ENCODE measurements around the gene PODNL1.

Gene PODNL1

GRCh38 chr19:13983213-13983889 is 45.1 kb upstream of the PODNL1 start:
- Histone ChIP-seq H3K36me3 (ENCODE audit: control insufficient read depth, low read length) (peaks cover 20% of the 10 kb centered on the region), H4K20me1 (ENCODE audit: control insufficient read depth, insufficient read depth, low read depth, low read length) (no peaks in the 10 kb centered on the region), H3K9me3 (ENCODE audit: control insufficient read depth, insufficient read depth, low read length) (no peaks in the 10 kb centered on the region), H3F3A (ENCODE audit: control insufficient read depth, insufficient read depth) (peaks cover 21% of the 10 kb centered on the region), H3K4me3 (ENCODE audit: low read length) (peak overlapping the region; percentile 22), H3K4me1 (ENCODE audit: control insufficient read depth, low read length) (peaks cover 69% of the 10 kb centered on the region), H3K79me2 (ENCODE audit: control insufficient read depth, low read length) (peaks cover 6% of the 10 kb centered on the region; the same call in 1 of the 2 replicates), H3K4me2 (ENCODE audit: low read length) (peak overlapping the region; percentile 58), H3K27ac (ENCODE audit: low read depth, low read length) (peak overlapping the region; percentile 39), H3K27me3 (ENCODE audit: control insufficient read depth, low read length) (no peaks in the 10 kb centered on the region), H3K9me2 (replicated peaks; ENCODE audit: control insufficient read depth, low read length) (no peaks in the 10 kb centered on the region)
- TF ChIP-seq CTCF (IDR thresholded peaks at IDR 0.05; ENCODE audit: low read depth, low read length, poor library complexity, severe bottlenecking), result no peak
- no peak for TF ChIP-seq EZH2phosphoT487 (IDR thresholded peaks at IDR 0.05; ENCODE audit: borderline replicate concordance, low read length)

- Histone ChIP-seq H3K9me2 (replicated peaks; ENCODE audit: control insufficient read depth, low read length) (no peaks in the 10 kb centered on the region), H4K20me1 (ENCODE audit: control insufficient read depth, insufficient read depth, low read depth, low read length) (no peaks in the 10 kb centered on the region), H3F3A (ENCODE audit: control insufficient read depth, insufficient read depth) (peaks cover 21% of the 10 kb centered on the region), H3K36me3 (ENCODE audit: control insufficient read depth, low read length) (peaks cover 14% of the 10 kb centered on the region), H3K4me3 (ENCODE audit: low read length) (peak overlapping the region; percentile 22; the same call in 1 of the 2 replicates), H3K4me2 (ENCODE audit: low read length) (peak overlapping the region; percentile 58), H3K4me1 (ENCODE audit: control insufficient read depth, low read length) (peaks cover 63% of the 10 kb centered on the region), H3K27me3 (ENCODE audit: control insufficient read depth, low read length) (no peaks in the 10 kb centered on the region), H3K9me3 (ENCODE audit: control insufficient read depth, insufficient read depth, low read length) (no peaks in the 10 kb centered on the region), H3K27ac (ENCODE audit: low read depth, low read length) (no peak overlapping the region), H3K79me2 (ENCODE audit: control insufficient read depth, low read length) (0 out of 2 replicates have a peak, but pooled peaks cover 2% of the 10 kb centered on the region)
- no peak for TF ChIP-seq EZH2phosphoT487 (IDR thresholded peaks at IDR 0.05; ENCODE audit: borderline replicate concordance, low read length)
- TF ChIP-seq CTCF (IDR thresholded peaks at IDR 0.05; ENCODE audit: low read depth, low read length, poor library complexity, severe bottlenecking), result no peak
These were observed 44.6 kb upstream of the PODNL1 start for GRCh38 chr19:13982773-13983172.

GRCh38 chr19:13981988-13982501 is 43.8 kb upstream of the PODNL1 start:
- no peak overlapping the region for H3K27ac ChIP-seq (ENCODE audit: low read depth, low read length)
- H3K4me1 ChIP-seq (ENCODE audit: control insufficient read depth, low read length), result peaks cover 56% of the 10 kb centered on the region
- H3F3A ChIP-seq (ENCODE audit: control insufficient read depth, insufficient read depth), result peaks cover 20% of the 10 kb centered on the region
- H3K9me2 ChIP-seq (replicated peaks; ENCODE audit: control insufficient read depth, low read length), result no peaks in the 10 kb centered on the region
- H3K4me3 ChIP-seq (ENCODE audit: low read length), result no peak overlapping the region
- no peak for TF ChIP-seq CTCF (IDR thresholded peaks at IDR 0.05; ENCODE audit: low read depth, low read length, poor library complexity, severe bottlenecking)
- TF ChIP-seq EZH2phosphoT487 (IDR thresholded peaks at IDR 0.05; ENCODE audit: borderline replicate concordance, low read length), result no peak
- peaks cover 9% of the 10 kb centered on the region for H3K36me3 ChIP-seq (ENCODE audit: control insufficient read depth, low read length)
- no peaks in the 10 kb centered on the region for H4K20me1 ChIP-seq (ENCODE audit: control insufficient read depth, insufficient read depth, low read depth, low read length)
- H3K9me3 ChIP-seq (ENCODE audit: control insufficient read depth, insufficient read depth, low read length), result no peaks in the 10 kb centered on the region
- H3K79me2 ChIP-seq (ENCODE audit: control insufficient read depth, low read length), result no peaks in the 10 kb centered on the region
- 0 out of 2 replicates have a peak overlapping the region, but pooled peaks have one; percentile 12 for H3K4me2 ChIP-seq (ENCODE audit: low read length)
- H3K27me3 ChIP-seq (ENCODE audit: control insufficient read depth, low read length), result no peaks in the 10 kb centered on the region
